MG63 (cell line): ENCODE results near the gene SPATA32. TPM values are rescaled to one million over a fixed set of nuclear protein-coding genes. Genes with fewer than 3 reads are reported as not detected.

Source experiments
- DNase-seq: peaks from one replicate; pipeline ENCODE4 v3.0.0-alpha.2; 2020
- H3K27me3 ChIP-seq: fragments of 250-450 bp; sonication (Bioruptor Pico); 2 replicates; pipeline ENCODE4 v1.5.1; 2020; ENCODE audit warnings: mild to moderate bottlenecking, moderate library complexity
- H3K36me3 ChIP-seq: fragments of 250-450 bp; sonication (Bioruptor Pico); 2 replicates; pipeline ENCODE4 v1.5.1; 2020; ENCODE audit warnings: mild to moderate bottlenecking, moderate library complexity
- H3K4me3 ChIP-seq: fragments of 250-450 bp; sonication (Bioruptor Pico); 2 replicates; pipeline ENCODE4 v1.5.1; 2020; ENCODE audit warnings: mild to moderate bottlenecking, moderate library complexity
- H3K9me3 ChIP-seq: fragments of 250-450 bp; sonication (Bioruptor Pico); 2 replicates; pipeline ENCODE4 v1.5.1; 2020; ENCODE audit warnings: mild to moderate bottlenecking, moderate library complexity
- total RNA-seq: library from RNA; depleted of rRNA; stranded (reverse); fragments of >200 nt; shearing (Covaris generic); gene quantifications from 2 replicates; pipeline ENCODE4 v1.2.3, GENCODE V29; 2014; ENCODE audit warnings: low replicate concordance

Gene SPATA32
- total RNA-seq, 1 experiment from 2014 or later: not detected

- Histone ChIP-seq H3K27me3 (no peaks in the 10 kb centered on the region), H3K36me3 (peaks cover 69% of the 10 kb centered on the region), H3K9me3 (no peaks in the 10 kb centered on the region), H3K4me3 (no peak overlapping the region)
- DNase-seq: no peak
Observed at GRCh38 chr17:45298546-45299285, 36.8 kb upstream of the SPATA32 start.

GRCh38 chr17:45296833-45297124 is 34.9 kb upstream of the SPATA32 start:
- H3K27me3 ChIP-seq: no peaks in the 10 kb centered on the region
- H3K9me3 ChIP-seq: no peaks in the 10 kb centered on the region
- H3K36me3 ChIP-seq: peaks cover 68% of the 10 kb centered on the region
- no peak for DNase-seq
- H3K4me3 ChIP-seq: no peak overlapping the region

GRCh38 chr17:45296003-45296832 is 34.3 kb upstream of the SPATA32 start:
- Histone ChIP-seq H3K4me3 (no peak overlapping the region), H3K27me3 (no peaks in the 10 kb centered on the region), H3K9me3 (no peaks in the 10 kb centered on the region), H3K36me3 (peaks cover 73% of the 10 kb centered on the region)
- DNase-seq: peak; percentile 59

GRCh38 chr17:45294506-45294905 is 32.6 kb upstream of the SPATA32 start:
- no peaks in the 10 kb centered on the region for H3K27me3 ChIP-seq
- peak; percentile 82 for DNase-seq
- H3K4me3 ChIP-seq: no peak overlapping the region
- peaks cover 77% of the 10 kb centered on the region for H3K36me3 ChIP-seq
- no peaks in the 10 kb centered on the region for H3K9me3 ChIP-seq

- Histone ChIP-seq H3K36me3 (peaks cover 78% of the 10 kb centered on the region), H3K27me3 (no peaks in the 10 kb centered on the region), H3K9me3 (no peaks in the 10 kb centered on the region), H3K4me3 (no peak overlapping the region)
- DNase-seq: peak; percentile 99
Observed at GRCh38 chr17:45293413-45294211, 31.7 kb upstream of the SPATA32 start.

GRCh38 chr17:45292696-45293412 is 31.0 kb upstream of the SPATA32 start:
- no peak for DNase-seq
- peaks cover 78% of the 10 kb centered on the region for H3K36me3 ChIP-seq
- H3K27me3 ChIP-seq: no peaks in the 10 kb centered on the region
- H3K9me3 ChIP-seq: no peaks in the 10 kb centered on the region
- H3K4me3 ChIP-seq: no peak overlapping the region

GRCh38 chr17:45291171-45291805 is 29.4 kb upstream of the SPATA32 start:
- Histone ChIP-seq H3K27me3 (no peaks in the 10 kb centered on the region), H3K4me3 (no peak overlapping the region), H3K9me3 (no peaks in the 10 kb centered on the region), H3K36me3 (peaks cover 80% of the 10 kb centered on the region)
- DNase-seq: no peak

GRCh38 chr17:45290269-45290765 is 28.4 kb upstream of the SPATA32 start:
- DNase-seq: no peak
- H3K36me3 ChIP-seq: peaks cover 84% of the 10 kb centered on the region
- no peaks in the 10 kb centered on the region for H3K27me3 ChIP-seq
- H3K9me3 ChIP-seq: no peaks in the 10 kb centered on the region
- no peak overlapping the region for H3K4me3 ChIP-seq

GRCh38 chr17:45289301-45290268 is 27.7 kb upstream of the SPATA32 start:
- no peak for DNase-seq
- Histone ChIP-seq H3K27me3 (no peaks in the 10 kb centered on the region), H3K36me3 (peaks cover 85% of the 10 kb centered on the region), H3K4me3 (no peak overlapping the region), H3K9me3 (no peaks in the 10 kb centered on the region)

GRCh38 chr17:45288825-45289224 is 26.9 kb upstream of the SPATA32 start:
- Histone ChIP-seq H3K4me3 (no peak overlapping the region), H3K27me3 (no peaks in the 10 kb centered on the region), H3K36me3 (peaks cover 90% of the 10 kb centered on the region), H3K9me3 (no peaks in the 10 kb centered on the region)
- DNase-seq: no peak

- Histone ChIP-seq H3K9me3 (no peaks in the 10 kb centered on the region), H3K4me3 (no peak overlapping the region), H3K36me3 (peaks cover 96% of the 10 kb centered on the region), H3K27me3 (no peaks in the 10 kb centered on the region)
- DNase-seq: no peak
Observed at GRCh38 chr17:45287526-45288500, 25.9 kb upstream of the SPATA32 start.

GRCh38 chr17:45286286-45286685 is 24.4 kb upstream of the SPATA32 start:
- H3K9me3 ChIP-seq: no peaks in the 10 kb centered on the region
- no peak overlapping the region for H3K4me3 ChIP-seq
- peaks cover 97% of the 10 kb centered on the region for H3K36me3 ChIP-seq
- no peaks in the 10 kb centered on the region for H3K27me3 ChIP-seq
- no peak for DNase-seq

GRCh38 chr17:45284176-45285140 is 22.6 kb upstream of the SPATA32 start:
- Histone ChIP-seq H3K4me3 (no peak overlapping the region), H3K9me3 (no peaks in the 10 kb centered on the region), H3K36me3 (peaks cover 95% of the 10 kb centered on the region), H3K27me3 (no peaks in the 10 kb centered on the region)
- no peak for DNase-seq
